ENCODE data around the gene CDK18.
"Not testable (repeated sequence)": the region's sequence is repeated elsewhere in the genome, so short reads cannot be mapped to it uniquely, and the experiment has no call there.

The CDK18 gene

GRCh38 chr1:205504311-205505075 is at the start of gene CDK18:
CDK18 (plus strand) TSS chr1:205504669; CDS start chr1:205523168, 18,499 bp downstream.
- peak in 5 of 6 experiments; percentile 19 to 49 (median 35) for DNase-seq

- no peak for DNase-seq
Observed at GRCh38 chr1:205454903-205455335, 49.5 kb upstream of the CDK18 start.

- DNase-seq: peak in 1 of 6 experiments; percentile 2
Observed at GRCh38 chr1:205455581-205456382, 48.7 kb upstream of the CDK18 start, which contains the start of gene BLACAT1. BLACAT1 (minus strand) TSS chr1:205456045.

- DNase-seq: peak in 1 of 6 experiments; percentile 24
Observed at GRCh38 chr1:205456383-205456867, 48.0 kb upstream of the CDK18 start.

GRCh38 chr1:205456868-205457745 is 47.4 kb upstream of the CDK18 start:
- no peak for DNase-seq

- DNase-seq: peak in 2 of 6 experiments; percentile 11 to 28
Observed at GRCh38 chr1:205458777-205459566, 45.5 kb upstream of the CDK18 start.

- no peak for DNase-seq
Observed at GRCh38 chr1:205465392-205465791, 39.1 kb upstream of the CDK18 start.

GRCh38 chr1:205466595-205467220 is 37.8 kb upstream of the CDK18 start:
- no peak for DNase-seq

GRCh38 chr1:205470131-205470530 is 34.3 kb upstream of the CDK18 start:
- DNase-seq: no peak

- DNase-seq: no peak
Observed at GRCh38 chr1:205472737-205473441, 31.6 kb upstream of the CDK18 start.

GRCh38 chr1:205473475-205473874 is 31.0 kb upstream of the CDK18 start:
- no peak for DNase-seq

- no peak for DNase-seq
Observed at GRCh38 chr1:205473966-205474365, 30.5 kb upstream of the CDK18 start.

GRCh38 chr1:205474571-205474970 is 29.9 kb upstream of the CDK18 start:
- no peak for DNase-seq

- DNase-seq: no peak
Observed at GRCh38 chr1:205475855-205476254, 28.6 kb upstream of the CDK18 start.

GRCh38 chr1:205476648-205477047 is 27.8 kb upstream of the CDK18 start:
- DNase-seq: no peak

- DNase-seq: no peak
Observed at GRCh38 chr1:205477121-205477758, 27.2 kb upstream of the CDK18 start.

GRCh38 chr1:205477759-205478247 is 26.7 kb upstream of the CDK18 start:
- DNase-seq: no peak

- not testable (repeated sequence) for DNase-seq
Observed at GRCh38 chr1:205478985-205479384, 25.5 kb upstream of the CDK18 start.

GRCh38 chr1:205480349-205480985 is 24.0 kb upstream of the CDK18 start:
- no peak for DNase-seq

Measured in stimulated activated naive CD4-positive, alpha-beta T cell (primary cell).